ENCODE measurements around the gene UTP14C. TPM values are rescaled to one million over a fixed set of nuclear protein-coding genes. Genes with fewer than 3 reads are reported as not detected.

Gene UTP14C
- total and polyA plus RNA-seq, 2 donors (not counting 3 experiments of a cell fraction or from before 2014, with no cell fraction given), result 4.1 to 10.9 TPM

DNA sequence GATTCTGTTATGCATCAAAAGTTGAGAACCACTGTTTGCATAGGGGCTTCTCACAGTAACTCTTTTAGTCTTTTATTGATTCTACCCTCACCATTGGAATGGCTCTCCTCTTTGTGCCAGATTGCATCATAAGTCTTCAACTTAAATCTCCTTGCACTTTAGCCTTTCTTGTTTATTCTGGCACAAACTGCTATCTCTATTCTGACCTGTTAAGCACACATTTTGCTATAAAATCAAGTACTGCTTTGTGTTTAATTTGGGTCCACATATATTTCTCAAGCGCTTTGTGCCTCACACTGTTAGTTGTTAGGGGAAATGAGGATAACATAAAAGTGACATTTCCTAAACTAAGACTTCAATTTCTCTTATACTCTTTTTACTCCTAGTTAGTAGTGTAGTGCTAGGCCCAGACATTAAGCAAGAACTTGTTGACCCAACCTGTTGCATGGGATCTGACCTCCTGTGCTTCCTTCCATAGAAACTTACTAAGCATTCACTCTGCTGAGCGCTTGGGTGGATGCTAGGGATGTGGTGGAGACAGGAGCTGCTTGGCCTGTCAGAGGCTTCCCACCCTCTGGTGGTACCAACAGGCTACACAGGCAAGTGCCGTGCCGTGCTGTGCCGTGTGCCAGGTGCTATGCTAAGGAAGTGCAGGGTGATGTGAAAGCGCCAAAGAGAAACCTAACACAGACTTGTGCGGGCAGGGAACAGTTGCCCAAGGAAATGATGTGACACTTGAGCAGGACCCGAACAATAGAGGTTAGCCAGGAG, 1.2 kb downstream of the UTP14C start:
- dilution Hi-C loops (cut with MboI; ENCODE audit: extremely low pct_ligation_motif_present, low sequenced_read_pairs) (no loop called here), intact Hi-C loops (cut with micrococcal nuclease) (no loop called here)
- H3K4me1 ChIP-seq (ENCODE audit: control insufficient read depth, extremely low read depth, insufficient read depth, low read length), result no peaks in the 10 kb centered on the region
- peaks cover 7 to 13% of the 10 kb centered on the region in 2 experiments for H3K36me3 ChIP-seq (ENCODE audit: control insufficient read depth in 2 of 2, extremely low read depth in 1 of 2, insufficient read depth in 2 of 2, low read length in 2 of 2)
- H3K79me2 ChIP-seq (ENCODE audit: control insufficient read depth, insufficient read depth, low read length), result peaks cover 2% of the 10 kb centered on the region
- H4K20me1 ChIP-seq (replicated peaks; ENCODE audit: control insufficient read depth, extremely low read depth, insufficient read depth, low read length), result no peaks in the 10 kb centered on the region
- DNase-seq (ENCODE audit: low read depth, low spot score), result no peak
- no peak overlapping the region for H3K4me2 ChIP-seq (ENCODE audit: insufficient read depth, low read length)
- no peaks in the 10 kb centered on the region for H3K9me3 ChIP-seq (replicated peaks; ENCODE audit: control insufficient read depth, insufficient read depth, low read length)
- no peaks in the 10 kb centered on the region for H3K27me3 ChIP-seq (ENCODE audit: control insufficient read depth in 2 of 2, insufficient read depth in 2 of 2, low read length in 2 of 2)
- no peak for TF ChIP-seq POLR2A (IDR thresholded peaks at IDR 0.05; ENCODE audit: low read depth, low read length)
- TF ChIP-seq JUN (IDR thresholded peaks at IDR 0.05; ENCODE audit: borderline replicate concordance, insufficient read depth, insufficient read length, low read depth), result no peak
- TF ChIP-seq EZH2 (IDR thresholded peaks at IDR 0.05; ENCODE audit: borderline replicate concordance, low read depth, low read length, severe bottlenecking), result no peak
- TF ChIP-seq FOS (IDR thresholded peaks at IDR 0.05; ENCODE audit: borderline replicate concordance, insufficient read depth, low read length), result no peak
- TF ChIP-seq POLR2AphosphoS5 (IDR thresholded peaks at IDR 0.05; ENCODE audit: insufficient read depth, low read depth, low read length), result no peak
- no peak for TF ChIP-seq GATA2 (IDR thresholded peaks at IDR 0.05; ENCODE audit: insufficient read depth, insufficient read length, low read depth, low read length)
- TF ChIP-seq, protein P1, sequence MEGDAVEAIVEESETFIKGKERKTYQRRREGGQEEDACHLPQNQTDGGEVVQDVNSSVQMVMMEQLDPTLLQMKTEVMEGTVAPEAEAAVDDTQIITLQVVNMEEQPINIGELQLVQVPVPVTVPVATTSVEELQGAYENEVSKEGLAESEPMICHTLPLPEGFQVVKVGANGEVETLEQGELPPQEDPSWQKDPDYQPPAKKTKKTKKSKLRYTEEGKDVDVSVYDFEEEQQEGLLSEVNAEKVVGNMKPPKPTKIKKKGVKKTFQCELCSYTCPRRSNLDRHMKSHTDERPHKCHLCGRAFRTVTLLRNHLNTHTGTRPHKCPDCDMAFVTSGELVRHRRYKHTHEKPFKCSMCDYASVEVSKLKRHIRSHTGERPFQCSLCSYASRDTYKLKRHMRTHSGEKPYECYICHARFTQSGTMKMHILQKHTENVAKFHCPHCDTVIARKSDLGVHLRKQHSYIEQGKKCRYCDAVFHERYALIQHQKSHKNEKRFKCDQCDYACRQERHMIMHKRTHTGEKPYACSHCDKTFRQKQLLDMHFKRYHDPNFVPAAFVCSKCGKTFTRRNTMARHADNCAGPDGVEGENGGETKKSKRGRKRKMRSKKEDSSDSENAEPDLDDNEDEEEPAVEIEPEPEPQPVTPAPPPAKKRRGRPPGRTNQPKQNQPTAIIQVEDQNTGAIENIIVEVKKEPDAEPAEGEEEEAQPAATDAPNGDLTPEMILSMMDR (IDR thresholded peaks at IDR 0.05; ENCODE audit: extremely low read depth in 1 of 2, insufficient read depth in 1 of 2, low read depth in 1 of 2, low read length in 2 of 2), result no peak
- TF ChIP-seq MYC (IDR thresholded peaks at IDR 0.05; ENCODE audit: low read depth, low read length), result no peak
- no peak for TF ChIP-seq MAX (IDR thresholded peaks at IDR 0.05; ENCODE audit: insufficient read depth, insufficient read length)
- ChIA-PET POLR2A (no interaction called here), CTCF (no interaction called here)
- no peak overlapping the region for H3K4me3 ChIP-seq (replicated peaks in 1 of 3; ENCODE audit: insufficient read depth in 1 of 3, low read depth in 1 of 3, low read length in 3 of 3)
- no peak overlapping the region for H2AFZ ChIP-seq (ENCODE audit: low read depth, low read length)
- BruUV-seq (replicated peaks), result no TSS peak
- no peaks in the 10 kb centered on the region for H3K9me1 ChIP-seq (replicated peaks; ENCODE audit: control insufficient read depth, extremely low read depth, insufficient read depth, low read length)
- H3K27ac ChIP-seq (ENCODE audit: insufficient read depth, low read depth, low read length), result no peak overlapping the region
- FAIRE-seq, result no peak
- H3K9ac ChIP-seq (replicated peaks; ENCODE audit: extremely low read depth, insufficient read depth, low read length), result no peak overlapping the region

Data from endothelial cell of umbilical vein (primary cell).